C4-2B (cell line): Measurements from ENCODE around the gene C10orf120.

Experiments
- H3K27ac ChIP-seq: fragments of 450-650 bp; 2 replicates; pipeline ENCODE4 v1.5.1; 2017
- ZFX ChIP-seq: fragments of 450-650 bp; IDR thresholded peaks from 2 replicates; pipeline ENCODE4 v1.6.1; 2017
- TF ChIP-seq, protein P1 (sequence below): fragments of 450-650 bp; conservative IDR thresholded peaks from 2 replicates; pipeline ENCODE4 v1.5.1; 2017; ENCODE audit warnings: mild to moderate bottlenecking

C10orf120 gene

GRCh38 chr10:122716025-122716424 is 16.4 kb upstream of the C10orf120 start:
- no peak overlapping the region for H3K27ac ChIP-seq
- TF ChIP-seq, protein P1, sequence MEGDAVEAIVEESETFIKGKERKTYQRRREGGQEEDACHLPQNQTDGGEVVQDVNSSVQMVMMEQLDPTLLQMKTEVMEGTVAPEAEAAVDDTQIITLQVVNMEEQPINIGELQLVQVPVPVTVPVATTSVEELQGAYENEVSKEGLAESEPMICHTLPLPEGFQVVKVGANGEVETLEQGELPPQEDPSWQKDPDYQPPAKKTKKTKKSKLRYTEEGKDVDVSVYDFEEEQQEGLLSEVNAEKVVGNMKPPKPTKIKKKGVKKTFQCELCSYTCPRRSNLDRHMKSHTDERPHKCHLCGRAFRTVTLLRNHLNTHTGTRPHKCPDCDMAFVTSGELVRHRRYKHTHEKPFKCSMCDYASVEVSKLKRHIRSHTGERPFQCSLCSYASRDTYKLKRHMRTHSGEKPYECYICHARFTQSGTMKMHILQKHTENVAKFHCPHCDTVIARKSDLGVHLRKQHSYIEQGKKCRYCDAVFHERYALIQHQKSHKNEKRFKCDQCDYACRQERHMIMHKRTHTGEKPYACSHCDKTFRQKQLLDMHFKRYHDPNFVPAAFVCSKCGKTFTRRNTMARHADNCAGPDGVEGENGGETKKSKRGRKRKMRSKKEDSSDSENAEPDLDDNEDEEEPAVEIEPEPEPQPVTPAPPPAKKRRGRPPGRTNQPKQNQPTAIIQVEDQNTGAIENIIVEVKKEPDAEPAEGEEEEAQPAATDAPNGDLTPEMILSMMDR = no peak
- TF ChIP-seq ZFX = no peak

DNA sequence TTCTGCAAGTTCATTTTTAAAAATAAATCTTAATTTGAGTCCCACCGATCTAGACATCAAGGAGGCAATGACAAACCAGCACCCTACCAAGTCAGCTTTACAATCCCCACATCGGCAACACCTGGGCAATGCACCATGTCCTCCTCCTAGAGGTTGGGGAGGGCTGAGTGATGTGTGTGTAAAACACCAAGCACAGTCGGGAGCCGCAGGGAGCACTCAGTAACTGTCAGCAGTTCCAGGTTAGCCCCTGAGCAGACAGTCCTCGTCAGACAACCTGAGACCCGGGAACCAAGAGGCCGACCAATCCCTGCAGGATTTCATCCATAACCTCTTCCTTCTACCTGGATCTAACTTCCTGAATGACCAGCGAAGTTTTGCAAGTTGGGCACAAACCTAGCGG is 15.9 kb upstream of the C10orf120 start:
- no peak for TF ChIP-seq ZFX
- TF ChIP-seq, protein P1 = no peak
- H3K27ac ChIP-seq = no peak overlapping the region

DNA sequence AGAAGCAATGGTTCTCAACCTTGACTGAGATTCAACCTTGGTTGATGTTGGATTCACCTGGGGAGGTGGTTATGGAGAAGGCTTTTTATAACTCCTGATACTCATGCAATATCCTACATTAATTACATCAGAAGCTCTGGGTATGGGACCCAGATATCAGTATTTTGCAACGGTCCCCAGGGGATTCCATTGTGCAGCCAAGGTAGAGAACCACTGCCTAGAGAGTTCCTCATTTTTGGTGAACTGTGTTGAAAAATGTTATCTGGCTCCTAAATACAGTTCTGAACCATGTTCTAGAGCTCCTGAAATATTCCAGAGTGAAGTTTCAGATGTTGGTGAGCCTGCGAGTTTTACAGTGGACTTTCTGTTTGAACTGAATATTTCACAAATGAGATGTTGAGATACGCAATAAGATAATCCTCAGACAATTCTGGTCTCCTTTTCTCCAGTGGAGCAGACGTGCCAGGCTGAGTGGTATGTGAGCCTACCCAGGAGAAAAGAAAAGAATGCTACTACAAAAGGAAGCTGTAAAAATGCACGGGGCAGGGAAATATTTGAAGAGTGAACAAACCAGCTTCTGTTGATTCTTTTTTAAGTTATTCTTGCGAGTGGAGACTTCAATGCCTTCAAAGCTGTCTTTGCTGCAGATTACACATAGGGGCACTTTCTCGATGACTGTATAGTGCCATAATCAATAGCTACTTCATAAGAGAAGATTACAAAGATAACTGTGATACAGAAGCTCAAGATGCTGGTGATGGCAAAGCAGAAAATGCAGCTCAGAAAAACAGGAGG is 13.6 kb upstream of the C10orf120 start:
- H3K27ac ChIP-seq = no peak overlapping the region
- no peak for TF ChIP-seq ZFX
- TF ChIP-seq, protein P1 = no peak

DNA sequence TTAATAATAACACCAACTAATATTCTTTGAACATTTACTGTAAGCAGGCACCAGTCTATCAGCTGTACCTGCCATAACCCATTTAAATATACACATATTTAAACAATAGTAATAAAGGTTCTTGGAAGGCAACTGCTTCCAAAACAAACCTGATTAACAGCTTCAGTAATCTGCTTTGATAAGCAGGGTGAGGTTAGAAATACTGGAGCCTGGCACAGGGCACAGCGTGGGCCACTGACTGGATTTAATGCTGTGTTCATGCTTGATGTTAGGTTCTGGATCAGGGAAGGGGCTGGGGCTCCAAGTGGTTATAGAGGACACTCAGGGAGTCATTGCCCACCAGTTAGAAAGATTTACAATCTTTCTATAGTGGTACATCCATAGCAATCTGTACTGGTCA is 10.9 kb upstream of the C10orf120 start:
- no peak for TF ChIP-seq ZFX
- TF ChIP-seq, protein P1 = no peak
- no peak overlapping the region; the same call in 1 of the 2 replicates for H3K27ac ChIP-seq

GRCh38 chr10:122709971-122710370 is 10.3 kb upstream of the C10orf120 start:
- no peak for TF ChIP-seq ZFX
- TF ChIP-seq, protein P1 = no peak
- no peak overlapping the region for H3K27ac ChIP-seq

DNA sequence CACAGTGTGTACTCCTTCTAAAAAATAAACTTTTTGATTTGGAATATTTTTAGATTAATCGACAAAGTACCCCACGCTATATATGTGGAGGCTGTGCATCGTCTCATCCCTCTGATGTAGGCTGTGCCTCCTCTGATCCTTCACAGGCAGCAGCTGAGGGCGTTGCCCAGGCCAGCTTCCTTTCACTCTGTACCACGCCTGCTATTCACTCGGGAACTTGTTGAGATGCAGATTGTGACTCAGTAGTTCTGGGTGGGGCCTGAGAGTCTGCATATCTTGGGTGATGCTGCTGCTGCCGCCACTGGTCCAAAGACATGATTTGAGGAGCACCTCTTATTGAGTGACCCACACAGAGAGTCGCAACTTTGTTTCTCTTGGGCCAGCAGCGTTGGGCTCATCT is 7.9 kb upstream of the C10orf120 start:
- TF ChIP-seq, protein P1 = no peak
- TF ChIP-seq ZFX = no peak
- no peak overlapping the region for H3K27ac ChIP-seq

DNA sequence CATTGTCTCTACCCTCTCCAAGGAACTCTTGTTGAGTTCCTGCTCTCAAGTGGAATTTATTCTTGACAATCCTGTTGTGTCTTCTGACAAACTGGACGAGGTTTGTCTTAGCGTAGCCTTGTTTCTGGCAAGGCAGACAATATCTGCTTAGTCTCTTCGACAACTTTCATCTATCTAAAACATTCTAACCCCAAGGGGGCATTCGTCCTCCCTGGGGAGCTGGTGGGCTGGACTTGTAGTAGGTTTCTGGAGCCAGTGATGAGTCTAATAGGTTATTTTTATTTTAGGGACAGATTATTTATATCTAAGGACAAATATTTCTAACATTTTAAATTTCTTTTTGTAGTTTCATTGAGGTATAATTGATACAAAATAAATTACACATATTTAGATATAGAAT is 7.3 kb upstream of the C10orf120 start:
- TF ChIP-seq, protein P1 = no peak
- no peak for TF ChIP-seq ZFX
- H3K27ac ChIP-seq = no peak overlapping the region
